Measurements from ENCODE around the gene RAMACL.
A peak's percentile ranks its signal among the peaks of the same experiment; 100 is the strongest.

The RAMACL gene

GRCh38 chr6:166598441-166599138, 12.1 kb upstream of the RAMACL start:
- peak overlapping the region in 18 of 21 experiments; percentile 6 to 84 (median 60) for H3K27ac ChIP-seq
- no peak overlapping the region for H3K4me3 ChIP-seq

GRCh38 chr6:166597711-166598440, 11.4 kb upstream of the RAMACL start:
- peak overlapping the region in 13 of 21 experiments; percentile 8 to 84 (median 56) for H3K27ac ChIP-seq

DNA sequence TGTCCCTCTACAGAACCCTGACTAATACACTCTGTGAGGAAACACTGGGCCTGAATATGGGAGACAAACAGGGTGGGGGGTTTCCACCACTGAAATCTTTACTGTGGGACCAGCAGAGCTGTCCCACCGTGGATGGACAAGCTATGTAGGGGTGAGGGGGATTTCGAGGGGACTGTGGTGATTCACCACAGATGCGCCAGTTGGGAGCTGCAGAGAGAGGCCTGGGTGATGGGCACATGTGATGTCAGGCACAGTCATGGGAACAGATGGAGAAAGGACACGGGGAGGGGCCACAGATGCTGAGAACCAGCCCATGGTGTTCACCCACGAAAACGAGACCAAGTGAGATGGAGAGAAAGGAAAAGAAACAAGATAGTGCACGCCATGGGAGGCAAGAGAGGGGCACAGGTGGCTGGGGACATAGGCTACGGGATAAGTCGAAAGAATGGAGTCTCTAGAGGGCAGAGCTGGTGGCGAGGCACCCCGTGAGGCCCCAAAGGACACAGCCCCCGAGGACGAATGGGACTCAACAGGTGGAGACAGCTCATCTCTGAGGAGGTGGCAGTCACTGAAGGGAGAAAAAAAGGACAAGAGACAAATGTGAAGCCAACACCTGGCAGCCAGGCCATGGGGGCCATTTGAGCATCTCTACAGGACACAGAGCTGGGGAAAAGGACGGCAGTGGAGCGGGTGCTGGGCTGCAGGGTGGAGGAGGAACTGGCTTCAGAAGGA, 10.5 kb upstream of the RAMACL start:
- H3K27ac ChIP-seq, result peak overlapping the region in 8 of 21 experiments; percentile 7 to 84 (median 37)

More at GRCh38 chr6:166597711-166598440, 11.4 kb upstream of the RAMACL start:
- H3K4me3 ChIP-seq, result no peak overlapping the region

GRCh38 chr6:166595949-166596348, 9.5 kb upstream of the RAMACL start:
- peak overlapping the region in 8 of 21 experiments; percentile 13 to 84 (median 44) for H3K27ac ChIP-seq
- no peak overlapping the region for H3K4me3 ChIP-seq

More for the DNA sequence above, 10.5 kb upstream of the RAMACL start:
- no peak overlapping the region for H3K4me3 ChIP-seq

- Histone ChIP-seq H3K4me3 (no peak overlapping the region), H3K27ac (peak overlapping the region in 6 of 21 experiments; percentile 13 to 84 (median 48))
Observed at GRCh38 chr6:166595061-166595780, 8.7 kb upstream of the RAMACL start.

DNA sequence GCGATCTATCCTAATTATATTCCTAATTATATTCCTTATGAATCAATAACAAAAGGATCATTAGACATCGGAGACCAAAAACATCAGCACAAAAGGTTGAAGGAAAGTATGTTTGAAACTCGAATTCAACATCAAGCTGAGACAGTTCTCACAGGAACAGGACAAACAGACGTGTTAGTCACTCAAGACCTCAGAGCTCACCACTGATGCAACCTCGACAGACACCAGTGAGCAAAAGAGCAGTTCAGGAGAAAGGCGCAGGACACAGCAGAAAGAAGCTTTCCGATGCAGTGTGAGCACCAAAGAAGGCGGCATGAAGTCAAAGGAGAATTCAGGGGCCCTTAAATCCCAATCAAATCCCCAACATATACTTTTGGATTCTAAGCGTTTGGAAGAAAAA, 6.3 kb upstream of the RAMACL start:
- no peak overlapping the region for H3K4me3 ChIP-seq

GRCh38 chr6:166591961-166592520, 5.6 kb upstream of the RAMACL start:
- H3K27ac ChIP-seq, result no peak overlapping the region
- H3K4me3 ChIP-seq, result no peak overlapping the region

More for the DNA sequence above, 6.3 kb upstream of the RAMACL start:
- H3K27ac ChIP-seq, result no peak overlapping the region

- no peak overlapping the region for H3K4me3 ChIP-seq
- H3K27ac ChIP-seq, result no peak overlapping the region
Observed at GRCh38 chr6:166591026-166591425, 4.5 kb upstream of the RAMACL start.

- H3K4me3 ChIP-seq, result no peak overlapping the region
- peak overlapping the region in 3 of 21 experiments; percentile 24 to 46 (median 45) for H3K27ac ChIP-seq
Observed at GRCh38 chr6:166589786-166590574, 3.5 kb upstream of the RAMACL start.

GRCh38 chr6:166589337-166589731, 2.9 kb upstream of the RAMACL start:
- Histone ChIP-seq H3K4me3 (no peak overlapping the region), H3K27ac (peak overlapping the region in 5 of 21 experiments; percentile 24 to 46 (median 26))

GRCh38 chr6:166588691-166589336, 2.3 kb upstream of the RAMACL start:
- H3K4me3 ChIP-seq, result no peak overlapping the region
- peak overlapping the region in 6 of 21 experiments; percentile 23 to 46 (median 25) for H3K27ac ChIP-seq

- no peak overlapping the region for H3K4me3 ChIP-seq
- peak overlapping the region in 3 of 21 experiments; percentile 26 to 46 (median 45) for H3K27ac ChIP-seq
Observed at GRCh38 chr6:166587631-166588413, 1.3 kb upstream of the RAMACL start.

GRCh38 chr6:166584853-166585429, 1.5 kb downstream of the RAMACL start:
- no peak overlapping the region for H3K4me3 ChIP-seq
- peak overlapping the region in 1 of 21 experiments; percentile 25 for H3K27ac ChIP-seq

DNA sequence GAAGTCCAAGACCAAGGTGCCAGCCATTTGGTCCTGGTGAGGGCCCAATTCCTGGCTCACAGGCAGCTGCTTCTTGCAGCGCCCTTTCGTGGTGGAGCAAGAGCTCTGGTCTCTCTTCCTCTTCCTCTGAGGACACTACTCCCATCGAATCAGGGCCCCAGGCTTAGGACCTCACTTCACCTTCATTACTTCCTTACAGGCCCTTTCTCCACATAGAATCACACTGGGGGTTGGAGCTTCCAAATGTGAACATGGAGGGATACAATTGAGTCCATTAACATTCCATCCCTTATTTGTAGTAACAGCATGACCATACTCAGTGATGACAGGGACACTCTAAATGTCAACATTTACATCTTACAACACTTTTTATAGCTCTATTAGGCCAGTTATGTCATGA, 2.3 kb downstream of the RAMACL start:
- peak overlapping the region in 1 of 21 experiments; percentile 25 for H3K27ac ChIP-seq
- H3K4me3 ChIP-seq, result no peak overlapping the region

- peak overlapping the region in 1 of 21 experiments; percentile 25 for H3K27ac ChIP-seq
Observed at GRCh38 chr6:166583230-166583965, 3.1 kb downstream of the RAMACL start.

GRCh38 chr6:166582258-166582657, 4.2 kb downstream of the RAMACL start:
- Histone ChIP-seq H3K4me3 (no peak overlapping the region), H3K27ac (no peak overlapping the region)

More at GRCh38 chr6:166583230-166583965, 3.1 kb downstream of the RAMACL start:
- no peak overlapping the region for H3K4me3 ChIP-seq

Data from skin epidermis (tissue), 12 donors.